ENCODE measurements around the gene SND1.

SND1 gene

DNA sequence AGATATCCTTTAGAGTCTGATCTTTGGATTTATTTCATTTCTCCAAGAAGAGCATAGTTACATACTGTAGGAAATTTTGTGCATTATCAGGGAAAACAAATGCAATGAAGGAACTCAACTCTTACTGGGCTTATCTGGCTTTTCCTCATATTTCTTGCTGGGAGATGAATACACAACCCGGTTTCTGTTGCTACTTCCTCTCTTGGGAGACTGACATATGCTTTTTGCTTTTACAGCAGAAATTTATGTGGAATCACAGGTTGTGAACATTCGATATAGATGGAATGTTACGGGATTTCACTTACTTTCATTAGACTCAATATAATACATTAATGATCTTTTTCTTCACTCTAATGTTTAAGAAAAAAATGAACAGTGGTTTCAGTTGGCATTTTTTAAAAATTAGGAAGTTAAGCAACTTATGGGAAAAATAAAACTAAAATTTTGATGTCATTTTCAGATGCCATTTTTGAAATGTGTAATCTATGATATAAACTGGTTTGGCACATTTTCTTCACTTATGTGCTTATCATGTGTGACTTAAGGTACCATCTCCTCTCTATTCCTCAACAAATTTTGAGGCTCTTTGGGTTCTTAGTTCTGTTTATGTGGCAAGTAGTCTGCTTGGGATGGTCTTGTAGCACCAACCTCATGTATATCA, 7.1 kb downstream of the SND1 start:
- Histone ChIP-seq H3K36me3 (ENCODE audit: control insufficient read depth, low read length) (peaks cover 87% of the 10 kb centered on the region), H3K79me2 (ENCODE audit: control insufficient read depth, low read length) (peaks cover 100% of the 10 kb centered on the region), H3K27ac (ENCODE audit: low read depth, low read length) (no peak overlapping the region), H4K20me1 (ENCODE audit: control insufficient read depth, insufficient read depth, low read depth, low read length) (peaks cover 46% of the 10 kb centered on the region), H3K4me2 (ENCODE audit: low read length) (no peak overlapping the region), H3F3A (ENCODE audit: control insufficient read depth, insufficient read depth) (peaks cover 4% of the 10 kb centered on the region; the same call in 1 of the 2 replicates), H3K9me2 (replicated peaks; ENCODE audit: control insufficient read depth, low read length) (no peaks in the 10 kb centered on the region), H3K27me3 (ENCODE audit: control insufficient read depth, low read length) (no peaks in the 10 kb centered on the region), H3K4me1 (ENCODE audit: control insufficient read depth, low read length) (peaks cover 18% of the 10 kb centered on the region), H3K4me3 (ENCODE audit: low read length) (no peak overlapping the region), H3K9me3 (ENCODE audit: control insufficient read depth, insufficient read depth, low read length) (no peaks in the 10 kb centered on the region)
- no peak for TF ChIP-seq EZH2phosphoT487 (IDR thresholded peaks at IDR 0.05; ENCODE audit: borderline replicate concordance, low read length)
- TF ChIP-seq CTCF (IDR thresholded peaks at IDR 0.05; ENCODE audit: low read depth, low read length, poor library complexity, severe bottlenecking), result no peak

DNA sequence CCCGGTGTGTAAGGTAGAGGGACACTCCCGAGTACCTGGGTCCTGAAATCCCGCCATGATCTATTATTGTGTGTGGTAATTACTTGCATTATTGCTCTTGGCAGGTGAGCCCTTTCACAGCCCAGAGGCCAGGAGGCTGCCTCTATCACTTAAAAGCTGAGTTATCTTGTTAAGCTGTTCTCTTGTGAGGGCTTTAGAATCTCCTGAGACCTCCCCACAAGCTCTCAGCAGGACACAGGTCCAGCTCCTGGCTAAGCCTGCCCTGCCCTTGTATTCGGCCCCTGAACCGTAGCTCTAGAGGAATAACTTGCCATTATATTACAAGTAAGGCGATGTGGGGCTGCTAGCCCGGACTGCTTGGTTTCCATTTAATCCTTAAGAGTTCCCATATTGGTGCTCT, 13.9 kb downstream of the SND1 start:
- Histone ChIP-seq H3K79me2 (ENCODE audit: control insufficient read depth, low read length) (peaks cover 99% of the 10 kb centered on the region), H3K27ac (ENCODE audit: low read depth, low read length) (no peak overlapping the region), H3K4me2 (ENCODE audit: low read length) (no peak overlapping the region), H3F3A (ENCODE audit: control insufficient read depth, insufficient read depth) (no peaks in the 10 kb centered on the region), H3K9me3 (ENCODE audit: control insufficient read depth, insufficient read depth, low read length) (no peaks in the 10 kb centered on the region), H3K27me3 (ENCODE audit: control insufficient read depth, low read length) (no peaks in the 10 kb centered on the region), H4K20me1 (ENCODE audit: control insufficient read depth, insufficient read depth, low read depth, low read length) (peaks cover 22% of the 10 kb centered on the region), H3K36me3 (ENCODE audit: control insufficient read depth, low read length) (peaks cover 71% of the 10 kb centered on the region), H3K4me3 (ENCODE audit: low read length) (no peak overlapping the region), H3K4me1 (ENCODE audit: control insufficient read depth, low read length) (no peaks in the 10 kb centered on the region), H3K9me2 (replicated peaks; ENCODE audit: control insufficient read depth, low read length) (no peaks in the 10 kb centered on the region)
- TF ChIP-seq EZH2phosphoT487 (IDR thresholded peaks at IDR 0.05; ENCODE audit: borderline replicate concordance, low read length) (no peak), CTCF (IDR thresholded peaks at IDR 0.05; ENCODE audit: low read depth, low read length, poor library complexity, severe bottlenecking) (no peak)

- Histone ChIP-seq H4K20me1 (ENCODE audit: control insufficient read depth, insufficient read depth, low read depth, low read length) (peaks cover 22% of the 10 kb centered on the region), H3F3A (ENCODE audit: control insufficient read depth, insufficient read depth) (no peaks in the 10 kb centered on the region), H3K27ac (ENCODE audit: low read depth, low read length) (no peak overlapping the region), H3K9me2 (replicated peaks; ENCODE audit: control insufficient read depth, low read length) (no peaks in the 10 kb centered on the region), H3K79me2 (ENCODE audit: control insufficient read depth, low read length) (peaks cover 99% of the 10 kb centered on the region), H3K4me1 (ENCODE audit: control insufficient read depth, low read length) (no peaks in the 10 kb centered on the region), H3K4me3 (ENCODE audit: low read length) (no peak overlapping the region), H3K4me2 (ENCODE audit: low read length) (no peak overlapping the region), H3K9me3 (ENCODE audit: control insufficient read depth, insufficient read depth, low read length) (no peaks in the 10 kb centered on the region), H3K27me3 (ENCODE audit: control insufficient read depth, low read length) (no peaks in the 10 kb centered on the region), H3K36me3 (ENCODE audit: control insufficient read depth, low read length) (peaks cover 71% of the 10 kb centered on the region)
- TF ChIP-seq EZH2phosphoT487 (IDR thresholded peaks at IDR 0.05; ENCODE audit: borderline replicate concordance, low read length) (no peak), CTCF (IDR thresholded peaks at IDR 0.05; ENCODE audit: low read depth, low read length, poor library complexity, severe bottlenecking) (no peak)
Observed at GRCh38 chr7:127666602-127667001, 14.6 kb downstream of the SND1 start.
